Left cardiac atrium (tissue), 4 donors: ENCODE results near the gene BBS9. TPM values are rescaled to one million over a fixed set of nuclear protein-coding genes. Genes with fewer than 3 reads are reported as not detected.

Experiments
- ATAC-seq, 2 donors: fragments of 200-7000 bp; cut with Tn5 transposase; one replicate each; pipeline ENCODE4 v1.9.1; 2020; ENCODE audit warnings: mild to moderate bottlenecking in 2 of 2, moderate library complexity in 2 of 2
- DNase-seq: peaks from one replicate; pipeline ENCODE4 v3.0.0-alpha.2; 2020
- intact Hi-C, 2 donors: fragments of 100-400 bp; cut with DNase I; formaldehyde crosslinking; loops; one replicate each; pipeline versions ENCODE4 v1.14.1 to v1.15.1; 2022 to 2023
- total RNA-seq, 2 donors: library from RNA; stranded (reverse); fragmentation: NEBNext Ultra II Directional; extraction: Animal tissue kit (Norgen Biotek cat#: 25700); gene quantifications; one replicate each; pipeline ENCODE4 v1.2.1, GENCODE V29; 2021
- donor health status: DM: no; HTN: yes; CAD: no.
- donor health status: DM: no; HTN: yes; CAD: no; lungs with severe emphysema.
- donor health status: DM: yes; HTN: yes; CAD: no.
- donor health status: Dilated cardiomyopathy.

The BBS9 gene
- total RNA-seq, 2 donors from 2014 or later: 9.6 to 14.1 TPM

DNA sequence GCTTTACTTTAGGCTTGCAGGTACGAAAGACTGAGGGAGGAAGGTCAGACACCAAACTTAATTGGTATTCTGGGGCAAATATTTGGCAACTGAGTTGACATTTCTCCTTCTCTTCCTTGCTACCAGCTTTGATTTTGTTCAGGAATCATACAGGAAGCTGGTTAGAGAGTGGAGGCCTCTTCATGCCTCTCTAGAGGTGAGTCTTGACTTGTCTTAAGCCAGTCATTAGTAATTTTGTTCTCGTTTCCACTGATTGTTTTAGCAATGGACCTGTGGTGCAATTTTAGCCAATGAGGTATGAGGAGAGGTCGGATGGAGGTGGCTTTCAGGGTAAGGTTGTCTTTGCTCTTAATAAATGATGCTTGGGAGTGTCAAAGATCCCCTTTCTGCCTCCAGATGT lies 17.8 kb upstream of the BBS9 start:
- DNase-seq: no peak
- intact Hi-C loops: no loop called here
- ATAC-seq: no peak

DNA sequence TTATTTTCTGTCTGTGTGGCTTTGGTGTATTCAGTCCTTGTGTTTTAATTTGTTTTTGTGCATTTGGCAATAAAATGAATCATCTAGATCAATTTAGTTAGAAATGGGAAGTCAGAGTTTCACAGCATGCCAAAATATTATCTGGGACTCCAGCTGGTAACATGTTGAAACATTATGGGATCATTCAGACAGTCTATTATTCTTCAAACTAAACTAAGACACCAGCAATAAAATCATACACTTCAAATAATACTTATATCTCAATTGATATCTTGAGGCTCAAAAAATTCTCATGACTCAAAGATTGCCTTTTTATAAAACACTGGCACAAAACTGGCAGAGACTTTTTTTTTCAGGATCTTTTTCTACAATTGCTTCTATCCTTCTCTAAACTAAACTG lies 14.4 kb upstream of the BBS9 start:
- no peak for ATAC-seq
- intact Hi-C loops: no loop called here
- no peak for DNase-seq

DNA sequence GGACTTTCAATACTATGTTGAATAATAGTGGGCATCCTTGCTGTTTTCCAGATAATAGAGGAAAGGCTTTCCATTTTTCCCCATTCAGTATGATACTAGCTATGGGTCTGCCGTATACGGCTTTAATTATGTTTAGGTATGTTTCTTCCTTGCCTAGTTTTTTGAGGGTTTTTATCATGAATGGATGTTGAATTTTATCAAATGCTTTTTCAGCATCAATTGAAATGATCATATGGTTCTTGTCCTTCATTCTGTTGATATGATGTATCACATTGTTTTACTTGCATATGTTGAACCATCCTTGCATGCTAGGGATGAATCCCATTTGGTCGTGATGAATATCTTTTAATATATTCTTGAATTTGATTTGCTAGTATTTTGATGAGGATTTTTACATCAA lies 11.0 kb upstream of the BBS9 start:
- intact Hi-C loops: no loop called here
- no peak for ATAC-seq
- DNase-seq: no peak

DNA sequence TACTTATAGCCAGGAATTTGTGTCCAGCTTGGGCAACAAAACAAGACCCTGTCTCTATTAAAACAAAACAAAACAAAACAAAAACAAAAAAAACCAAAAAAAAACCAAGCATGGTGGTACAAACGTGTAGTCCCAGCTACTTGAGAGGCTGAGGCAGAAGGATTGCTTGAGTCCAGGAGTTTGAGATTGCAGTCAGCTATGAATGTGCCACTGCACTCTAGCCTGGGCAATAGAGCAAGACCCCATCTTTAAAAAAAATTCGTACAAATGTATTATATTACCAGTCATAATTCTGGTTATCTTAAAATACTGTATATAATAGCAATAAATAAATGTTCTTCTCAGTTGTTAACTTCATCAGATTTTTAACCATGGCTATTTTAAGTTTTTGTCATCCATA lies 2.3 kb upstream of the BBS9 start:
- DNase-seq (no peak), ATAC-seq (no peak)
- intact Hi-C loops: no loop called here

DNA sequence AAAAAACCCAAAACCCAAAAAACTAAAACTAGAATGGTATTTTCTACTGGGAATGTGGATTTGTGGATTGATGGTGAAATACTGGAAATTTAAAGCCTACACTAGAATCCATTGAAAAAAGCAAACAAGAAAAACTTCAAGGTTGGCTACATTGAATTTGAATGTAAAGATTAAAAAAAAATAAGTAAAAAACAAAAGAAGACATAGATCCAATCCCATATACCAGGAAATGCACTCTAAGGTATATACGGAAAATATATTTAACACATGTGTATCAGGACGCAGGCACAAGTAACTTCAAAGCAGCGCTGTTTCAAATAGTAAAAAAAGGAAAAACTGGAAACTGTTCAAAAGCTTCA lies 754 bp upstream of the BBS9 start:
- intact Hi-C loops: no loop called here
- ATAC-seq (no peak), DNase-seq (no peak)

DNA sequence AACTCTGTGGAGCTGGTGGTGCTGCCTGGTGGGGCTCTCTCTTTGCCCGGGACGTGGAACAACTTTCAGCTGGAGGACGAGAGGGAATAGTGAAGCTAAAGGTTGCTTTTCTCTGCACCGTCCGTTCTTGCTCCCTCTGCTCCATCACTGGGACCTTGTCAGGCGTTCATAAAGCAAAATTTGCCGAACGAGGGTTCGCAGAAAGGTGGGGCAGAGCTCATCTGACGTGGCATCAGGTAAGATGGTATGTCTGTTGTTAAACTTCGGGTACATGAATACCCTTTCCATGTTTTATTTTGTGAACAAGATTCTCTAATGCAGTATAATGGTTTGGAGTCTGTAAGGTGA lies 416 bp downstream of the BBS9 start:
- intact Hi-C loops: no loop called here
- DNase-seq (no peak), ATAC-seq (peak in 1 of 2 donors; percentile 19)

DNA sequence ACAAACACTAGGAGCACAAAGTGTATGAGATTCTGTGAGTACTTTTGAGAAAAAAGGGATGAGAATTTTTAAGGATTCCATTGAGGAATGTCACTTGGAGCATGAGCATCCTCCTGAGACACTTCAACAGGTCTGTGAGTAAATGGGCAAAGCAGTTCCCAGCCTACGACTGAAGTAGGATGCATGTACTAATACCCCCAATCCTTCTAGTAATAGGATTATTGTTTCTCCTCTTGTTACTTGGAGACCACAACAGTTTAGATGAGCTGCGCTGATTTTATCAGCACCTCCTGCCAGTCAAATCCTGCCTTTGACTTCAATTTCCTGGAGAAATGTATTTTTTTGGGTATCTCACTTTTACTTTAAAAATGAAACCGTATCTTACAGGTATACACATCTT lies 820 bp downstream of the BBS9 start:
- intact Hi-C loops: no loop called here
- no peak for ATAC-seq

DNA sequence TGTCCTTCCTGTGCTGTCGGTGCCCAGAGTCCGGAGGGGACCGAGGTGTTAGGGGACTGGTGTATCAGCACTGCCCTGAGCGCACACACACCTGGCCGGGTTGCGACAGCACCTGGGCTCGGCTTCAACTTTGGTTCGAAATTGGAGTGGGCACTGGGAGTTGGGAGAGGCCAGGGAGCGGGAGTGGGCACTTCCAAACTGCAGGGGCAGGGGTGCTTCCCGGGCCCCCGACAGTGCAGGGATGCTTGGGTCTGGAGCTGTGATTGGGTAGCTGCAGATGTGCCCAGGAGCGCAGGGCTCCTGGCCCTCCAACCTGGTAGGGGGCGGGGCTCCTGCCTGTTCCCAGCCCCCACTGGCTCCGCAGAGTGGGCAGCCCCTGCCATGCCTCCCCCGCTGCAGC lies 7.7 kb downstream of the BBS9 start:
- ATAC-seq (no peak), DNase-seq (no peak)
- intact Hi-C loops: no loop called here

More for the DNA sequence above, 820 bp downstream of the BBS9 start:
- DNase-seq: no peak

DNA sequence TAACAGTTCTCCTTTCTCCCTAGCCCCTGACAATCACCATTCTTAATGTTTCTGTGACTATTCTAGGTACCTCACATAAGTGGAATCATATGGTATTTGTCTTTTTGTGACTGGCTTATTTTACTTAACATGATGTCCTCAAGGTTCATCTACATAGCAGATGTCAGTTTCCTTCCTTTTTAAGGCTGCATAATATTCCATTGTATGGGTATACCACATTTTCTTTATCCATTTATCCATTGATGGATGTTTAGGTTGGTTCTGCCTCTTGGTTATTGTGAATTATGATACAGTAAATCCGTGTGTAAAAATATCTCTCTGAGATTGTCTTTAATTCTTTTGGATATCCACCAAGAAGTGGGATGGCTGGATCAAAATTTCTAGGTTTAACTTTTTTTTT lies 13.2 kb downstream of the BBS9 start:
- DNase-seq (no peak), ATAC-seq (no peak)
- intact Hi-C loops: no loop called here

DNA sequence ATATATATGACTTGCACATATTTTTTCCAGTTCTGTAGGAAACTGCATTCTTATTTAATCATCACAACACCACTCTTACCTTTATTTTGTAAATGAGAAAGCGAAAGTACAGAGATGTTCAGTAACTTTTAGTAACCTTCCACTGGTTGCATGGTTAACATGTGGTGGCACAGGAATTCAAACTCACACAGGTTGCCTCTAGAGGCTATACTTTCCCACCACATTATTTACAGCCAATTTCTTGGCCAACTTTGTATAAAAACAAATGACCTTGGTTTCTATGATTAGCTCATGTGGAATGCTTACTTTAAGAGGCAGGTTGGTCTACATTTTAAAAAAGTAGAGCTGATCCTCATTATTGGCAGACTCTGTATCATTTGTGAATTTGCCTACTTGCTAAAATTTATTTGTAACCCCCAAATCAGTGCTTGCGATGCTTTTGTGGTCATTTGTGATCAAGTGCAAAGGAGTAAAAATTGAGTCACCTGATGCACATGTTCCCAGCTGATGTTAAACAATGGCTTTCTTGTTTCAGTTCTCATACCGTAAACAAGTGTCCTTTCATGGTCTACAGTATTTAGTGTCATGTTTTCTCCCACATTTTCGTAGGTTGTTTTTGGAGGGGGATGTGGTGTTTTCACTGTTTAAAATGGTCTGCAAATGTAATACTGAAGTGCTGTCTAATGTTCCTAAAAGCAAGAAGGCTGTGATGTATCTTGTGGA lies 14.8 kb downstream of the BBS9 start:
- no peak for DNase-seq
- ATAC-seq: no peak
- intact Hi-C loops: no loop called here

DNA sequence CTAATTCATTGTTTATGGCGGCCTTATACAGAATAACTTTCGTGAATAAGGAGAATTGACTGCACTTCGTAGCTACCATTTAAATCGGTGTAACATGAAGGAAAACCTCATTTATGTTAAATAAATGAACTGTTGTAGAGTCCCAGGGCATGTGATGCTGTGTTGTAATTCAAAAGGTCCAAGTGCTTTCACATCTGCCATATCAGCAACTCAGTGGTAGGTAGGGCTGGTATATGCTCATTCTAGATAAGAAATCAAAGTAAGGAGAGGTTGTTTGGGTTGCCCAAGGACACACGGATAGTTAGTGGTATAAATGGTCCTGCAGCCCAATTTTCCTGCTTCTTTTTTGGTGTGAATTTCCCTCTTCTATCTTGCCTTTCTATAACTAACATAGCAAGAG lies 15.8 kb downstream of the BBS9 start:
- no peak for ATAC-seq

DNA sequence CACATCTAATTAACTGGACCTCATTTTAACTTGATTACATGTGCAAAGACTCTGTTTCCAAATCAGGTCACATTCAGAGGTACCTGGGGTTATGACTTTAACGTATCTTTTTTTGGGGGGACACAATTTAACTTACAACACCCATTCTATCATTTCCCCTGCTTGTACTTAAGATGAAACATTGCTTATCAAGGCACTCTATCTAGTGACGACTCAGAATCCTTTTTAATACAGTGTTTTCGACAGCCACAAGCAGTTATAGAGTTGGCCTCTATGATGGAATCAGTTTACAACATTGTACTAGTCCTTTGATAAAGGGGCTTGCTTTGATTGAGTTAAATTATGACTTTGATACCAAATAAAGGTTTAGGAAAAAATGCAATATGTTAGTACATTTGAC lies 22.7 kb downstream of the BBS9 start:
- DNase-seq: no peak
- ATAC-seq: no peak
- intact Hi-C loops: no loop called here

More for the DNA sequence above, 15.8 kb downstream of the BBS9 start:
- intact Hi-C loops: no loop called here
- DNase-seq: no peak

DNA sequence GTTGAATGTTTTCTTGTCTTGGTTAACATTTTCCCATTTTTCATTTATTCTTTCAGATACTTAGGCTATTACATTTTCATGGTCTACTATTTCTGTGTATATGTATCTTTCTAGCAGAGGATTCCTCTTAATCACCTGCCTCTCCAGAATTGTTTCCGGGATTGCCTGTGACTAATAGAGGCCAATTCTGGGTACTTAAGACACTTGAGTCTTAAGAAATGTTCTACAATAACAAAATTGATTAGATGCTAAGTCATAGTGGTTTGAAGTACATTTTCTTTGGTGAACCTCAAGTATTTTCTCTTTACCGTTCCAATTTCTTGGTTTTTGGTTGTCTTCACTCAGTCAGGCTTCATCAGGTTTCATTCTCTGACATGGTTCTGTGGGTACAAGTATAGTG lies 26.4 kb downstream of the BBS9 start:
- no peak for ATAC-seq
- intact Hi-C loops: no loop called here
- no peak for DNase-seq

DNA sequence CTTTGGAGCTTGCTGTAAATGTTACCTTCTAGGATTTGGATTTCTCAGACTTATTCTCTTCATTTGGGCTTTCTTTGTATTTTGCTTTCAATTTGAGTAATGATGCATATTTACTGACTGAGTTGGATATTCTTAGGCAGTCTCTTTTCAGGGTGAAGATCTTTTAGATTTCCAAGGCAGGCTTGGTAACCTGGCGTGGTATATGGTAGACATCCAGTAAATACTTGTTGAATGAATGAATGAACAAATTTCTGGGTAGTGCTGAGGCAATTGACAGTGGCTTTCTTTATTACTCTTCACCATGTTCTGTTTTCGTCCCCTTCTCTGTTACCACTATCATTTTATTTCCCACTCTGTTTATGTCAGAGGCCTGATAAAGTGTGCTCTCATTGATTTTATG lies 27.1 kb downstream of the BBS9 start:
- DNase-seq (no peak), ATAC-seq (no peak)
- intact Hi-C loops: no loop called here

DNA sequence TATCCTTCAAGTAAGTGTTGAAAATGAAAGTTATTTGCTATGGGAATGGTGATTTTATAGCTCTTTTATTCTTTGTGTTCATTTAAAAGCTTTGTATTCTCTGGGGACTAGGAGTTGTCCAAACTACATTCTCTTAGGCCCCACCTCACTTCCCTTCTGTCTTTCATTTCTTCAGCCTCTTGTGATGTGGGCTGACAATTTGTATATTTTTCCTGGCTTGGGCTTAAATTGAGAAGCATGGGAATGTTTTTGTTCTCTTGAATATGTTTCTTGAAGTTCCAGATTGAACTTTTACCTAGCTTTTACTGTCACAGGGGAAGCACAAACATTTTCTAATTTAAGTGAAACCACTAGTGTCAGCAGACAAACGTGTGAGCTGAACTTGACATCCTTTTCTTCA lies 27.9 kb downstream of the BBS9 start:
- ATAC-seq: no peak

DNA sequence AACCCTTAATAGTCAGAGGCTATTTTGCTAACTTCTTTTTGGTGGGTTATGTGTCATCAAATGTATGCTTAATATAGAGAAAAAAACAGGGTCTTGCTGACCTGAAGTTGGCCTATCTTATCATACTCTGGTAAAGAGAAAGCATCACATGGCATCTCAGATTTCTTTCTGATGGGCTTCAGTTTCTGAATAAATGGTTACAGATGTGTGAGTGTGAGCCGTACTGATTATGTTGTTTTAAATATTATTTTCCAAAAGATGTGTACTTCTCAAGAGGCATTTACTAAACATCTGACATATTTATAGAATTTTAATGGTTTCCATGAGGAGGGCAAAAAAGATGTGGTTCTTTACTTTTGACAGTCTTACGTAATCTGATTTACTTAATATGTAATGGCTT lies 28.4 kb downstream of the BBS9 start:
- ATAC-seq: no peak
- no peak for DNase-seq
- intact Hi-C loops: no loop called here

More for the DNA sequence above, 27.9 kb downstream of the BBS9 start:
- intact Hi-C loops: no loop called here
- no peak for DNase-seq

DNA sequence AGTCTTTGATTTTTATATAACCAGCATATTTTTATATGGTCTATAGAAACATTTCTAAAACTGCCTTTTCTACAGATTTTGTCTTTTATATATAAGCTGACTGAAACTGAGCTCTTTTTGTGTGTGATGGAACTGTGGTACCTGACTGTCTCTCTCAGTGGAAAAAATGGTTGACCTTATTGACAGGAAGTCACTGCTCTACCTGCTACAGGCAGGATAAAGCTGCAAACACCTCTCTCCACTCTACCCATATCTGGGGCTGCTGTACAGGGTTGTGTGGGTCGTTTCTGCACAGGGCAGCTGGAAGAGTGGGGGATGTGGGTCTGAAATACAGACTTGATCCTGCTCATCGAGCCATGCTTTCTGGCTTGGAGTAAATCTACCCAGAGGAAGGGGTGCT lies 48.5 kb downstream of the BBS9 start:
- no peak for DNase-seq
- no peak for ATAC-seq
- intact Hi-C loops: no loop called here

DNA sequence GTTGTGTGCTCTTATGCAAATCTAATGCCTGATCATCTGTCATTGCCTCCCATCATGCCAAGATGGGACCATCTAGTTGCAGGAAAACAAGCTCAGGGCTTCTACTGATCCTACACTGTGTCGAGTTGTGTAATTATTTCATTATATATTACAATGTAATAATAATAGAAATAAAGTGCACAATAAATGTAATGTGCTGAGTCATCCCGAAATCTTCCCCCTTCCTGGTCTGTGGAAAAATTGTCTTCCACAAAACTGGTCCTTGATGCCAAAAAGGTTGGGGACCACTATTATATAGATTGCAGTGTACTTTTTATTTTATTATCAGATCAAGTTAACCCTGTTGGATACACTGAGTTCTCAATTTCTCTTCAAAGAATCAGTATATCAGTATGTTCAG lies 50.2 kb downstream of the BBS9 start:
- DNase-seq (no peak), ATAC-seq (no peak)
- intact Hi-C loops: no loop called here

DNA sequence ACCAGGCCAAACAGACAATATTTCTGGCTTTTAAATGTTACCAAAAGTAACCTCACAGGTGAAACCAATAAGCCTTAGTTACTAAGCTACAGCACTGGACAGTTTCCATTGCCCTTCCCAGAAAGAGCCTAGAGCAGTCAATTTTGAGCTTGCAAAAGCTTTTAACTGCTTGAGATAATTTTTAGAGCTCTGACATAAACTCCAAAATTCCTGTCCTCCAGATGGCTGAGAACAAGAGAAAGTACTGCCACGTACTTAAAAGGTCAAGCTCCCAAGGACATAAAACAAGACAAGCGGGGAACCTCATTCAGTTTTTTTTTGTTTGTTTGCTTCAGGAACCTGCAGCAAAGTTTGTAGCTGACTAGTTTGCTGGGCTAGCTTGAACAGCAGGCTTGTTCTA lies 54.1 kb downstream of the BBS9 start:
- DNase-seq (no peak), ATAC-seq (no peak)
- intact Hi-C loops: no loop called here

DNA sequence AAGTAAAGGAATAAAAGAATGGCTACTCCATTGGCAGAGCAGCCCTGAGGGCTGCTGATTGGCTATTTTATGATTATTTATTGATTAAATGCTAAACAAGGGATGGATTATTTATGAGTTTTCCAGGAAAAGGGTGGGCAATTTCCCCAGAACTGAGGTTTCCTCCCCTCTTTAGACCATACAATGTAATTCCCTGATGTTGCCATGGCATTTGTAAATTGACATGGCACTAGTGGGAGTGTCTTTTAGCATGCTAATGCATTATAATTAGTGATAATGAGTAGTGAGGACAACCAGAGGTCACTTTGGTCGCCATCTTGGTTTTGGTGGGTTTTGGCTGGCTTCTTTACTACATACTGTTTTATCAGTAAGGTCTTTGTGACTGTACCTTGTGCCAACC lies 55.5 kb downstream of the BBS9 start:
- intact Hi-C loops: no loop called here
- ATAC-seq (no peak), DNase-seq (no peak)

DNA sequence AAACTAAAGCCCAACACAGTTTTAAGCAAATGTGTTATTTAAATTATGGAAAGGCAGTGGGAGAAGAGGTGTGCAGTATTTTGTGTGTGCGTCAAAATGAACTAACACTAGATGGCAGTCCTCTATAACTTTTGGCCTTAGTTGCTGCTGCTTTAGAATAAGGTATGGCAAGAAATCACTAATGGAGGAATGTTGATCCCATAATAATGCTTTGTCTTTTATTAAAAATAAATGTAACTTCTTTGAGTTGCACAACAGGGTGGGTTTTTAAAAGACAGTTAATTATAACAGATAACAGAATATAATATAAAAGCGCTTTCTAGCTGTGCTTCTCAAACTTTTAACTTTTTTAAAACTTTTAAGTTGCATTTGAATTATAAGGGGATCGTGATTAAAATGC lies 56.4 kb downstream of the BBS9 start:
- DNase-seq: no peak
- intact Hi-C loops: no loop called here
- peak in 1 of 2 donors; percentile 82 for ATAC-seq

DNA sequence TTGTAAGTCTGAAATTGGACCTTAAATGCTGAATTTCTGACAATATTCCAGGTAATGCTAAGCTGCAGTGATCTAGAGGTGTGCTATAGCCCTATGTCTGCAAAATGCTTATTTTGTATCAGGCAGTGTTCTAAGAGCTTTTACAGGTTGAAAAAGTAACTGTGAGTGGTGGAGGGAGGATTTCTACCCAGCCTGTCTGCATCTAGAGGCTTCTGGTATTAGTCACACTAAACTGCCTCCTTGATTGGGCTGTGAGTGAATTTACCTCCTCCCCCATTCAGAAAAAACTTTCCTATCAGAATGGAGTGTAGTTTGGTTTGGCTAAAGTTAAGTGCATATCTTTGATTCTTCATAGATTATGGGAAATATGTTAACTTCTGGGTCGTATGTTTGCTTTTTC lies 56.8 kb downstream of the BBS9 start:
- intact Hi-C loops: no loop called here
- DNase-seq: no peak
- peak in 1 of 2 donors; percentile 89 for ATAC-seq
